DND-41 (cell line): Measurements from ENCODE around the gene RGS17.

ENCODE experiments used
- EZH2 ChIP-seq: IDR thresholded peaks from 3 replicates; pipeline ENCODE4 v1.6.1; 2012; ENCODE audit warnings: borderline replicate concordance, low read depth, mild to moderate bottlenecking, moderate library complexity, low read length, inconsistent platforms; ENCODE audit not compliant: severe bottlenecking
- TF ChIP-seq, protein P1 (sequence below): IDR thresholded peaks from 2 replicates; pipeline ENCODE4 v1.5.1; 2012; ENCODE audit warnings: borderline replicate concordance, low read length, moderate library complexity, mild to moderate bottlenecking; ENCODE audit not compliant: poor library complexity, severe bottlenecking; ENCODE audit errors: extremely low read depth

DNA sequence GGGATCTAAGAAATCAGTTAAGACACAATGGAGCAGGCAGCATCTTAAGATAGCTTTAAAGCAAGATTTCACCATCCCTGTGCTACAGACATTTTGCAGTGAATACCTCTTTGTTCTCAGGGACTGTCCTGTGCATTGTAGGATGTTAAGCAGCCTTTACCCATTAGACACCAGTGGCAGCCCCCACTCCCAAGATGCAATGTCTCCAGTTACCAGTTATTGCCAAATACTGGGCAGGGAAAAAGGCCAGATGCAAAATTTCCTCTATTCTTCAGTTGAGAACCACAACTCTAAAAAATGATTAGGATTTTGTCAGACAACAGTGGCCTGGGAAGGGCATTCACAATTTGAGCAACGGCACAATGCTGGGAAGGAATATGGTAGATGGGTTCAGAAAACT lies 154.3 kb downstream of the RGS17 start:
- TF ChIP-seq, protein P1, sequence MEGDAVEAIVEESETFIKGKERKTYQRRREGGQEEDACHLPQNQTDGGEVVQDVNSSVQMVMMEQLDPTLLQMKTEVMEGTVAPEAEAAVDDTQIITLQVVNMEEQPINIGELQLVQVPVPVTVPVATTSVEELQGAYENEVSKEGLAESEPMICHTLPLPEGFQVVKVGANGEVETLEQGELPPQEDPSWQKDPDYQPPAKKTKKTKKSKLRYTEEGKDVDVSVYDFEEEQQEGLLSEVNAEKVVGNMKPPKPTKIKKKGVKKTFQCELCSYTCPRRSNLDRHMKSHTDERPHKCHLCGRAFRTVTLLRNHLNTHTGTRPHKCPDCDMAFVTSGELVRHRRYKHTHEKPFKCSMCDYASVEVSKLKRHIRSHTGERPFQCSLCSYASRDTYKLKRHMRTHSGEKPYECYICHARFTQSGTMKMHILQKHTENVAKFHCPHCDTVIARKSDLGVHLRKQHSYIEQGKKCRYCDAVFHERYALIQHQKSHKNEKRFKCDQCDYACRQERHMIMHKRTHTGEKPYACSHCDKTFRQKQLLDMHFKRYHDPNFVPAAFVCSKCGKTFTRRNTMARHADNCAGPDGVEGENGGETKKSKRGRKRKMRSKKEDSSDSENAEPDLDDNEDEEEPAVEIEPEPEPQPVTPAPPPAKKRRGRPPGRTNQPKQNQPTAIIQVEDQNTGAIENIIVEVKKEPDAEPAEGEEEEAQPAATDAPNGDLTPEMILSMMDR: no peak
- no peak for TF ChIP-seq EZH2
